GM18907 (cell line): ENCODE measurements around the gene TGFBI.

Source experiments
- ATAC-seq: cut with Tn5 transposase; IDR thresholded peaks from one replicate; pipeline ENCODE4 v1.9.1; 2021; ENCODE audit warnings: mild to moderate bottlenecking, moderate library complexity; ENCODE audit not compliant: unreplicated experiment

TGFBI gene

DNA sequence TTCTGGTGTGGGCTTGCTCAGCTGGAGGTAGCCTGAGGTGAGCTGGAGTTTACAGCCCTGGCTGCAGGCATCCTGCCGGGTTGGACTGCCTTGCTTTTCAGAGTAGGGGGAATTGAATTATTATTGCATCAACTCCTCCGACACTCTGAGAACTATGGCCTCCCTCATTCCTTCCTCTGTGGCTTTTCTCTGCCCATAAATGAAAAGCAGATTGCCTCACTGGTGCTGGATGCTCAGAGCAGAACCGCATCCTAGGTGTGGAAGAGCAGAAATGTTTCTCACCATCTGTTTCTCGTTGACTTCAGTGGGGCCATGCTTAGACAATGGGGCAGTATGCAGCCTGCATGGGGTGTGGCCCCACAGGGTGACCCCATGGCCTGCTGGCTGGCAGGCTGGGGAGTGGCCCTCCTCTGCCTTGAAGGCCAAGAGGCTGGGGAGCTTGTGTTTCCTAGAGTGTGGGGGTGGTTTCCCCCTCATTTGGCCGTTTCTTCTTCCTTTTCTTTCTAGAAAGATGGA, 27.3 kb upstream of the TGFBI start:
- ATAC-seq: no peak

DNA sequence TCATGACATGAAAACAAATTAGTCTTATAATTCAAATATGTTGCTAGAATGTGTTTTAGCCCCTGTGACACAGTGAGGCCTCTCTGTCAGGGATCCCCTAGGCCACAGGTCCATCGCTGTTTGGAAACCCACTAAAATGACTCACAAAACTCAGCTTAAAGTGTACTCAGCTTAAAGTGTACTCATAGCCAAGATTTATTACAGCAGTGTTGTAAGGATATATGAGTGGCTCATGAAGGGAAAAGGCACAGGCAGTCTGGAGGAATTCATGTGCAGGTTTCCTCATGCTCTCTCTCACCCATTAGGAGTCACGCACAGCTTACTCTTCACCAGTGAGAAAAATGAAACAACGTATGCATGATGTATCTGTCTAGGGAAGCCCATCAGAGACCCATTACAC, 24.4 kb upstream of the TGFBI start:
- no peak for ATAC-seq

DNA sequence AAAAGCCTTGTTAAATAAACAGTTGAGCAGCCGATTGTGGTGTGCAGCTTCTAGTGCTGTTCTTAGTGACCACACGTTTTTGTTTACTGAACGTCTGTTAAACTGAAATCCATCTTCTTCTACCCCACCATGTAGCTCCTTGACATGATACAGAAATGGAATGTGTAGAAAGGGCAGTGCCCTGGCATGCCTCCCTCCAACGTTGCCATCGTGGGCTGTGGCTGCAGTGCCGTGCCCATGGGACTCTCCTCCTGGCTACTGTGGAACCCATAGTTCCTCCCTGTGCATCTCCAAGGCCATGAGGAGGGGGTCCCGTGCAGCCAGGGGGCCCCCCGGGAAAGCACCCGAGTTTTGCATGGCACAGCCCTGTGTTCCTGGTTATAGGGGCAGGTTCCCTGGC, 23.3 kb upstream of the TGFBI start:
- ATAC-seq: no peak

DNA sequence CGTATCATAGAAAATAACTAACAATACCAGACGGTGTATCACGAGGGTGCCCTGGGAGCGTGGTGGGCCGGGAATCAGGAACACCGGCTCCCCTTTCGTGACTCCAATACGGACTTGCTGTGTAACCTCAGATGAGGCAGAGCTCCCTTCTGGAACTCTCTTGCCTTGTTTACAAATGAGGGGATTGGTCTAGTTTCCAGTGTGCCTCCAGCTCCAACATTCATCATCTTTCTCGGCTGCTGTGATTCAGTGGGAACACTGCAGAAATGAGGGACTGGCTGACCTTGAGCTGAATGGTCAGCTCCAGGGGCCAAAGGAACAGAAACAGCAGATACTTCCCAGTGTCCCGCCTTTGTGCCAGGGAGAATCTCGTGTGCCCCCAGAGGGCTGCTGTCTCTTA, 22.6 kb upstream of the TGFBI start:
- ATAC-seq: no peak

DNA sequence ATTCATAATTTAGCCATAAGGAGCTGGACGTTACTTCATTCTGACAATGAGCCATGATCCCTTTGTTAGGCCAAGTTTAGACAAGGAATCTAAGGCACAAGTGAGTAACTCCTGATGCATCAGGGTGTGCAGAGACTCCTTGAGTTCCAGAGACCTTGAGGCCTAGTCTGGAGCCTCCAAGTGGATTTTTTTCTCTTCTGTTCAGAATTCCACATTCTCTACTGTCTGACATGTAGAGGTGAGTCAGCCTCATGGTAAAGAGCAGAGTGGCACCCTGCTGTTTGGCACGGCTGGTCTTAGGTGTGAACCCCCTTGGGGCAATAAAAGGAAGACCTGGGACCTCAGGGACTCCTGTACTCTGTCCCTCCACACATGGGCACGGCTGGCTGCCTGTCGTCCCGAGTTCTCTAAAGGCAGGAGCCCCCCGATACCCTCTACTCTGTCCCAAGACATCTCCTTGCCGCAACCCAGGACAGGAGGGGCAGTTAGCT, 22.0 kb upstream of the TGFBI start:
- no peak for ATAC-seq

DNA sequence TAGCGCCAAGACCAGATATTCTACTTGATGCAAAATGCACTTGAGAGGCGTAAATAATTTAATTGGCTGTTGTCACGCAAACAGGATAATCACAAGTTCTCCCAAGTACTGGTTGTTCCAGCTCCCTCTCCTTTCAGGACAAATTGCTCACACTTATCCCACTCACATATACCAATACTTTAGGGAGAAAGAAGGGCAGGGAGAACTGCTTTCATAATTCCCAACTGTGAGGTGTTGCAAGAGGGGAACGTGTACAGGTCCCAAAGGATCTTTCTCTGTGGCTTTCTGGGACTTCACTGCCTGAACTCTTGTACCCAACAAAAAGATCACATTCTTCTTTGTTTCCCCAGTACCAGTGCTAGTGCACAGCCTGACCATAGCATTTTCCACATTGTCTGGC, 21.5 kb upstream of the TGFBI start:
- ATAC-seq: no peak

DNA sequence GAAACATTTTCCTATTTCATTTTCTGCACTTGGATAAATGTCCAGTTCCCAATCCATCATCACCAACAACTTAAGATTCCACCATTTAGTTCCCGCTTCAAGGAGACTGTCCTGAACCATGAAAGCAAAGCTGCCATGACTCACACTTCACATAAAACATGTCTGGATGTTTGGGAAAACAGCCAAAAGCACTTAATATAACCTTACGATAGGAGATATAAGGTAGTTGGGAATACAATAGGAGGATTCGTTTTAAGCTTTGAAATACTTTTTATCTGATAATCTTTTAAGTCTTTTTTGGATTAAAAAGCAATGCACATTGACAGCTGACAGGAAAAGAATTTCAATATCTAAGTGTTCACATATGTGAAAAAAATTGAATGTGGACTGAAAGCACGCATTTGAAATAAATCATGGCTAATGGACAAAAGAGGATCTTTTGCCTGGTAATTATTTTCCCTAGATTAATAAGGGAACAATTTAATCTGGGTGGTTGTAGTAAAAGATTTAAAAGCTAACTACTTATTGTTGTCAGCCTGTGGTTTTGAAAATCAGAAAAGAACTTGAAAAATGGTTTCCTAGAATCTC, 17.3 kb upstream of the TGFBI start:
- no peak for ATAC-seq

DNA sequence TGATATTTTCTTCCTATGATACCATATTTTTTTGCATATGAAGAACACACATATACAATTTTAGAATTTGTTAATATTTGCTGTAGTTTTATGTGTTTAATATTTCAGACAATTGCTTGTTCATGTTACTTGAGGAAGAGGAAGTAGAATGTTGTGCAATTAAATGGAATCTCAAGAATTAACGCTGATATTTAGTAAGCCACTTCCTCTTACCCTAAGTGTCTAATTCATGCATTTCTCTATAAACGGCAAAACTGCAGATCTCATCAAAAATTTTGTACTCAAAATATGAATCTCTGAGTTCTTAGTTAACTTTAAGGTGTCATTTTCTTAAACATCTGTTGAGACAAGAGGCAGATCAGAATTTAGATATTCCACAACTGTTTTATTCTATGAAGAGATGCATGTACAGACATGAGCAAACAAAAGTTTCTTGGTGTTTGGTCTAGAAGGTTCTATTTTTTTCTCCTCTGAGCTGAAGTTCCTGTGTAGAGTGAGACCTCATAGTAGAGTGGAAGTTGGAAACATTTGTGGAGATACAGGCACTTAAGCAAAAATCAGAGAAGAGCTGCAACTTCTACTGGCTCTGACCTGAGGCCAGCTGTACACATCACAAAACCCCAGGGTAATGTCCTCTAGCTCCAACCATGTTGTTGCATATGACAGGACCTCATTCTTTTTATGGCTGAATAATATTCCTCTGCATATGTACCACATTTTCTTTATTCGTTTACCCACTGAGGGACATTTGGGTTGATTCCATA, 16.6 kb upstream of the TGFBI start:
- ATAC-seq: no peak

DNA sequence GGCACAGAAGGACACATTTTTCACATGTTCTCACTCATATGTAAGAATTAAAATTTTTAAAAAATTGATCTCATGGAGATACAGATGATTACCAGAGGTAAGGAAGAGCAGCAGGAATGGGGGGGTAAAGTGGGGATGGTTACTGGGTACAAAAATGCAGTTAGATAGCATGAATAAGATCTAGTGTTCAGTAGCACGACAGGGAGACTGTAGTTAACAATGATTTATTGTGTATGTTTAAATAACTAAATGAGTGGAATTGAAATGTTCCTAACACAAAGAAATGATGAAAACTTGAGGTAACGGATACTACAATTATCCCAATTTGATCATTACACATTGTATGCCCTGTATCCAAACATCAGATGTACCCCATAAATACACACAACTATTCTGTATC, 15.2 kb upstream of the TGFBI start:
- ATAC-seq: no peak

DNA sequence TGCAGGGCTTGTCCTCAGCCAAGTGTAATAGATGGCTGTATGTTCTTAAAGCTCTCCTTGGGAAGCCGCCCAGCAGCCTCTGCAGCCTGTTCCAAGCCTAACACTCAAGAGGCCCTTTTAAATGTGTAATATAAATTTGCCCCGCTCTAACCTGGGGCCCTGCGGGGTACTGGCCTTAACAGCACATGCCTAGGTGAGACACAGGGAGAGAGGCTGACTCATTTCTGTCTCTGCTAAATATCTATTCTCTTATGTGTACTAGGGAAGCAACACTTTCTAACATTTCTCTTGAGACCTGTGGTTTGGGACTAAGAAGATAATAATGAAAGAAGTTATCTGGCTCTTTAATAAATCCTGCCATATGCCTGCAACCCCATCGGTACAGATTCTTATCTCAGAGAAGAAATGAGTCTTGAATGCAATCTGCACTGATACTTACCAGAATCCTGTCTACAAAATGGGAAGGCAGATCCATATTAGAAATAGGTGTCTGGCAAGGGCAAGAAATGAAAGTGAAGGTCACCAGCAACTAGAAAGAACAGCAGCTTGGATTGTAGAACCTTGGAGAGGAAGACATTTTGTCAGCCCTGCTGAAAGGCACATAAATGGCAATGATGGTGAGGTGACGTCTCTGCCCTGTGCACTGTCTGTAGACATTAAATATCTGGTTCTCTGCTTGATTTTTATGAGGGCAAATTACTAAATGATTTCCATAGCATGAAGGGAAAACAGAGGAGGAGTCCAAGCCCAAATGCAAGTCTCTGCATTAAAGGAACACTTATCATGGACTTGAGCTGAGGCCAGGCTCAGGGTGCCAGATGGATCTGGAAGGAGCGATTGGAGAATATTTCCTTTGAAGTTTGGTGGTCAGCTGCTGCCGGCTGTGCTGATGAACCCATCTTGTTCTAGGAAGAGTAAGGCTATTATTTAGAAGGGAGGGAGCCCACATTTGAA, 14.5 kb upstream of the TGFBI start:
- ATAC-seq: peak; percentile 56

DNA sequence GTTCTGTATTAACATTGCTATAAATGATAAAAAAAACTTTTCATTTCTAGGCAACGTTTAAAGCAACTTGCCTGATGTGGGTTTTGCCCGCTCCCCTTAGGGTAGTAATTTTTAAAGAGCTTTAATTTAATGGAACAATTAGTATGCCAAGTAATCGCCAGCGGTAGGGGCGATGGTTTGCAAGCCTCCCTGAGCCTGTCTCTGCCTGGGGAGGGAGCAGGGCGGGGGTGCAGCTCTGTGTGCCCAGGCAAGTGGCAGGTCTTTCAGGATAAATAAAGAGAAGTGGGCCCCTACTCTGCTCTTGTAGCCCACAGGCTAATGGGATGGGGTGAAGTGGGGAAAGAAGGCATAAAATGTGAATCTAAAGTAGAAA, 13.8 kb upstream of the TGFBI start:
- no peak for ATAC-seq

DNA sequence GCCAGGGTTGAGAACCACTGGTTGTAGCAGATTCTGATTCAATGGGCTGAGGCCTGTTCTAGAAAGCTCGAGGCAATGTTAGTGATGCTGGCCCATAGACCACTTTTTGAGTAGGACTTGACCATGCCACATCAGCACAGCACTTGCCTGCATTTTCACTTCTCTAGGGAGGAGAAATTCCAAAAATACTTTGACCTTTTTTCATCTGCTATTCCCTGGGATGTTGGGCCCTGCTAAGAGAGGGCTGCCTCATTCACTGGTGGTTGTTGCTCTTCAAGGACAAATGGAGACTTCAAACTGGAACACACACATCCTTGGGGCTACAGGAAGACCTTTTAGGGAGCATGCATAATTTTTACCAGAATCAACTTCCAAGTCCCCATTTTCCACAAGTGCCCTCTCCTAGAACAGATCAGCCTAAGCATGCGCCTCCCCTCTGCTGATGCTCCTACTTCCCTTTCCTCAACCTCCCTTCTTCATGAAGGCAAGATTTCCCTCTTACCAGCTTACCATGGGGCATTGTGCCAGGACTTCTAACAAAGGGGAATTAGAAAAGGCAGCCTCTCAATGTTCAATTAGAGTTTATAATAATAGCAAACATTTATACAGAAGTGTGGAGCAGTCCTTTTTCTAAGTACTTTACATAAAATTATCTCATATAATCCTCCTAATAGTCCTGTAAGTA, 12.7 kb upstream of the TGFBI start:
- no peak for ATAC-seq

DNA sequence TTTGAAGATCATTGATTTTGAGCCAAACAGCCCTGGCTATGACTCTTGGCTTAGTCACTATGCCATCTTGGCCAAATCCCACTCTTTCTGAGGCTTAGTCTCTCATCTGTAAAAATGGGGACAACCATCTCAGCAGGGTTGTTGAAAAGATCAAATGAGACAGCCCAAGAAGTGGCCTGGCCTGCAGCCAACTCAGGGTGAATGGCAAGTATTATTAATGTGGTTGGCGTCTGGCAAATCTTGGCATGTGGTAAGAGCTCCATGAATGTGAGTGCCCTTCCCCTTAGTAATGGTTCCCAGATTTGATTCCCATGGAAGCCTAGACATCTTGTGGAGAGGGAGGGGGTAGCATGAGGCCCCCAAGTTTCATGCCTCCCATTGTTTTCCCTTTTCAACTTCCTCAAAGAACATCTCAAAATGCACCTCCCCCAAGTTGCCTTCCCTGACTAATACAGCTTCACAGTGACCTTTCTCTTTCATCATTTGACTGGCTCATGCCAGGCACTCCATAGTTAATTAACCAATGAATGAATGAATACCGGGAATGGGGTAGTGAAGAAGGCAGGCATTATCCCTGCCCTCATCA, 11.8 kb upstream of the TGFBI start:
- ATAC-seq: no peak

DNA sequence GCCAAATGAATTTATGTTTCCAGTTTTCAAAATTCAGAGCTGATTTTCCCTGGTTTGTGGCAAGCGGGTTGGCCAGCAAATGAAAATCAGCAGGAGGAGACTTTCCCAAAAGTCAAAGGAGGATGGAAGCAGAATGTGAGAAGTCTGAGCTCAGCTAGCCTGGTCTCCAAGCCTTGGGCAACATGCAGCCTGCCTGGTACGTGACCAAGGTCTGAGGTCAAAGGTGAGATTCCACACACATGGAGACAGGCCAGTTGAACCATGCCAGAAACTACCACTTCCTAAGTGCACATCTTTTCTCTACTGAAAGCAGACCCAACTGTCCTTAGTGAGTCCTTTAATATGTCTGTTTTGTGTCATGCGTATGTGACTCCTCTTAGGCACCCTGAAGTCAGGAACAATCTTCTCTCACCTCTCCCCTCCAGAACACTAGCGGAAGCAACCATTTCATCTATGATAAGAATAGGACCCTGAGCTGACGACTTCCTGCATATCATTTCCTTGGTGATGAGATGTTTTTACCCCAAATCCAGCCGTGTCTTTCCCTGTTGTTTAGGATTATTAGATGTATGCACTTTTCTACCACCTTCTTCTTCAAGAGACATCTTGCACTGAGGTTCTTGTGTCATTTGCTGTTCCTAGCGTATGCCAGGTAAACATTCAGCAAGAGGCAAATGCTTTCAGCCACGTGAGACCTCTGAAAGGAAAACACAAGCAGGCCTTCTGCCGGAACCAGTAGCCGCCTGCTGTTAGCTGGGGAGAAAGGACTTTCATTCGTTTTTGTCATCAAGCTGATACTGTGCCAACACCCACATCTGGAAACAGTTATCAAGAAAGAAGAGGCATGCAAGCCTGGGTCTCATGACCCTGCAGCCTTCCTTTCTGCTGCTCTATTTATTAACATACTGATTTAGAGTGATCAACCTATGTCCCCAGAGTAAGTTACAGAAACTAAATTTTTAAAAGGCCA, 9.7 kb upstream of the TGFBI start:
- no peak for ATAC-seq

DNA sequence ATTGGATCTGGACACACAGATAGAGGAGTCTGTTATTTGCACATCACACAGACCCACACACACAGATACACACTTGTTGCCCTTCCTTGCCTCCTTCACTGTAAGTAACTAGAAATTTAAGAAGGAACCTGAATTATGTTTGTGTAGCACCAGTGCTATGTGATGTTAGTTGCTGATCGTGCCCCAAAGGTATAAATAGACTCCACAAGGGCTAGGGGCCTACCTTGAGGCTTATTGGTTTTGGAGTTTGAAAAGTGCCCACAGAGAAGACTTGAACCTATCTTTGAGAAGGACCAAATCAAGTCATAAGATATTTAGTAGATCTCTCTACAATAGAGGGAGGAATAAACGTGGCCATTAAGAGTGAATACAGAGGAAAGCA, 8.8 kb upstream of the TGFBI start:
- no peak for ATAC-seq

DNA sequence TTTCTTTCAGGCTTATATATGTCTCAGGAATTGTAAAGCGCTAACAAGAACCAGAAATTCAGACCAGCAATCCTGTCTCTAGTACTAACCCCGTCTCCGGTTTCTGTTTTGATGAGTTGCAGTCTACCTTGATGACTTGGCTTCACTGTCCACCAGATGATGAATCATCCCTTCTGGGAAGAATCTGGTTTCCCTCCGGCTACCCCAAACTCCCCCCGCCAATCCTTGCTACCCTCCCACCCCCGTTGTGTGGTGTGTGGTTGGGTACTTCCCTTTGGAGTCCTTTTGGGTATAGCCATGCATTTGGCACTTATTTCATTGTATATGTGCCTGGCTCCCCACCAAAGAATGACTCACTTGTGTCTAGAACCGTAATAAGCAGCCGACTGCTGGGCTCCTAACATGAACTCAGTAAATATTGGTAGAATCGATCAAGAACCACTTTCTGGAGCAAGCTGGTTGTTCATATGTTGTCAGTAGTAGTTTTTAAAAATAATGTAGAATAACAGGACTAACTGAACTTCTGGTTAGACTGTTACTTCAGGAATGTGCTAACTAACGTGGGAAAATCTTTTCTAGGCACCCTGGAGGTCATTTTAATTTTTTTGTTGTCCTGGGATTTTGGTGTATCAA, 8.3 kb upstream of the TGFBI start:
- no peak for ATAC-seq

DNA sequence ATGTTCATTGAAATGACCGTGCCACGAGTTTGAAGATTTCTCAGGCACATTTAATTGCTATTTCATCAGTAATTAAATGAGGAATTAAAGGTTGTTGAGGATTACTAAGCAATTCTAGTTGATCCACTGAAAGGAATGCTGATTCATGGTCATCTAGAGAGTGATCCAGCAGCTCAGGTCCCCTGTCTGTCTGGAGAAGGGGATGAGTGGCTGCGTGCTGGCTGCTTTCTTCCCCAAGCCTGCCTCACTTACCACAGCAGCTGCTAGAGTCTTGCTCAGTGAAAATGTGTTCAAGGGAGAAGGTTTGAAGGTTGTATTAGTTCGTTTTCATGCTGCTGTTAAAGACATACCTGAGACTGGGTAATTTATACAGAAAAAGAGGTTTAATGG, 7.8 kb upstream of the TGFBI start:
- no peak for ATAC-seq

DNA sequence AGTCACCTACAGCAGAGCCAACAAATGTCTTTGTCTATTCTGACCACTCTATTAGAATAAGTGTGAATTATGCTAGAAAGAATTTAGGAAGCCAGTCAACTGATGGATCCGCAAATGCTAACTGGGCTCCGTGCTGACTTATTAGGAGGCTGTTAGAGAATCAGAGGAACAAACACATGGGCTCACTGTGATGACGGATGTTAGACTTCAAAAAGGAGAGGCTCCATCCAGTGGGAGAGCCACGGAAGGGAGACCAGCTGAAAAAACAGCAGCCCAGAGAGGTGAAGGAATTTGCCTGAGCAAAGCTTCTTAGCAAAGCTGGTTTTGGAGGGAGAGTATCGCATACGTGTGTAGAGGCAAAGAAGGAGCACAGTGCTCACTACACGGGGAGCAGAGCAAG, 5.8 kb upstream of the TGFBI start:
- no peak for ATAC-seq

DNA sequence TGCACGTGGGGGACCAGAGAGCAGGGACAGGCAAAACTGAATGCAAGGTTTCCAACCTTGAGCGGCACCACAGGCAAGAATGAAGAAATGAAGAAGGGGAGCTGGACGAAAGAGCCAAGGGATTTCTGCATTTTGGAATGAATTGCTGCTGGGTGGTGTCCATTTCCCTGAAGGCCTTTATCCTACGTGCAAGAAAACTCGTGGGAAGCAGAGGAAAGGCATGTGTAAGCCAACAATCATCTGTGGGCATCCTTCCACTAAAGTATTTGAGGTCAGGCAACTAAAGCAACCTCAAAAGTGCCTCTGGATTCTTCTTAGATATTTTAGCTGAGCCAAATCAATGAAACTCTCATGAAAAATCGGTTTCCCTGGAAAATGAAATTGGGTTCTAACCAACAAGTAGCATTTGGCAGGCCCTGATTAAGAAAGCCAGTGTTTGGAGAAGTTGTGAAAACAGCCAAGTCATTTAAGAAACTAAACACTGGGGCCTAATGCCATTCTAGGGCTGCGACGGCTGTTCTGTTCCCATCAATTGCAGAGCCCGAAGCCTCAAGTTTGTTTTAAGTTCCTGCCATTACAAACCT, 4.7 kb upstream of the TGFBI start:
- no peak for ATAC-seq
